Central memory CD8-positive, alpha-beta T cell (primary cell): ENCODE results near the gene PYGO2.
A peak's percentile ranks its signal among the peaks of the same experiment; 100 is the strongest.
"Not testable (repeated sequence)": the region's sequence is repeated elsewhere in the genome, so short reads cannot be mapped to it uniquely, and the experiment has no call there.

Source experiments
- ATAC-seq: fragments of 150-1000 bp; cut with Tn5 transposase; replicated peaks from 2 replicates; pipeline ENCODE4 v1.10.0; 2022; ENCODE audit warnings: mild to moderate bottlenecking, moderate FRiP score, moderate number of reproducible peaks; ENCODE audit not compliant: poor library complexity, severe bottlenecking; ENCODE audit errors: extremely low read depth
- DNase-seq, 2 donors: peaks; one replicate each; pipeline ENCODE4 v3.0.0; 2021; ENCODE audit warnings: low spot score in 2 of 2
- H3K27ac Mint-ChIP-seq: one replicate; pipeline ENCODE4 v1.8.0; 2022; ENCODE audit warnings: low read depth, mild to moderate bottlenecking, moderate library complexity, mixed read lengths
- H3K27me3 Mint-ChIP-seq: one replicate; pipeline ENCODE4 v1.8.0; 2022; ENCODE audit warnings: mixed read lengths
- H3K36me3 Mint-ChIP-seq: one replicate; pipeline ENCODE4 v1.8.0; 2022; ENCODE audit warnings: mild to moderate bottlenecking, moderate library complexity, mixed read lengths; ENCODE audit not compliant: insufficient read depth
- H3K4me1 Mint-ChIP-seq: one replicate; pipeline ENCODE4 v1.8.0; 2022; ENCODE audit warnings: mixed read lengths
- H3K4me3 Mint-ChIP-seq: one replicate; pipeline ENCODE4 v1.8.0; 2022; ENCODE audit warnings: mild to moderate bottlenecking, moderate library complexity, mixed read lengths
- H3K9me3 Mint-ChIP-seq: one replicate; pipeline ENCODE4 v1.8.0; 2022; ENCODE audit warnings: mixed read lengths

PYGO2 gene

GRCh38 chr1:154983776-154984466, 22.3 kb upstream of the PYGO2 start:
- peaks cover 22% of the 10 kb centered on the region for H3K36me3 Mint-ChIP-seq
- H3K4me3 Mint-ChIP-seq, result no peak overlapping the region
- no peak overlapping the region for H3K27ac Mint-ChIP-seq
- DNase-seq (no peak), ATAC-seq (no peak)
- no peaks in the 10 kb centered on the region for H3K27me3 Mint-ChIP-seq
- H3K9me3 Mint-ChIP-seq, result no peaks in the 10 kb centered on the region
- H3K4me1 Mint-ChIP-seq, result peaks cover 2% of the 10 kb centered on the region

- H3K9me3 Mint-ChIP-seq, result no peaks in the 10 kb centered on the region
- no peak within 1 kb of the TSS for H3K4me3 Mint-ChIP-seq
- no peaks in the 10 kb centered on the region for H3K4me1 Mint-ChIP-seq
- ATAC-seq (peak; percentile 100), DNase-seq (peak; percentile 80 to 94)
- H3K27ac Mint-ChIP-seq, result no peak within 1 kb of the TSS
- H3K36me3 Mint-ChIP-seq, result peaks cover 16% of the 10 kb centered on the region
- H3K27me3 Mint-ChIP-seq, result no peaks in the 10 kb centered on the region
Observed at GRCh38 chr1:154982897-154983648, 21.5 kb upstream of the PYGO2 start, which contains the start of gene FLAD1. TSS of gene FLAD1 (plus strand) at chr1:154983344. CDS start at chr1:154983695, 351 bp downstream.

DNA sequence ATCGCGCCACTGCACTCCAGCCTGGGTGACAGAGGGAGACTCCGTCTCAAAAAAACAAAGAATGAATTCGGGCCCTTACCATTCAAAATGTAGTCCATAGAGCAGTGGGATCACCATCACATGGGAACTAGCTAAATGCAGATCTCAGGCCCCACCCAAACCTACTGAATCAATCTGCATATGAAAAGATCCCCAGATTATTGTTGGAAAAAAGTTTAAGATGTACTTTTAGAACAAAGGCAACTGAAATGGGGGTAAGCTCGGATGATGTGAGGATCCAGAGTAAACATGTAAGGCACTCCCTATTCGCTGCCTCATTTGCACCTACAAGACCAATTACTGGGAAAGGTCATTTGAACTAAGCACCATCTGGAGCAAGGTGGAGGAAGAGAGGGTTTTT, 20.8 kb upstream of the PYGO2 start:
- peaks cover 10% of the 10 kb centered on the region for H3K36me3 Mint-ChIP-seq
- no peaks in the 10 kb centered on the region for H3K4me1 Mint-ChIP-seq
- no peak overlapping the region for H3K27ac Mint-ChIP-seq

DNA sequence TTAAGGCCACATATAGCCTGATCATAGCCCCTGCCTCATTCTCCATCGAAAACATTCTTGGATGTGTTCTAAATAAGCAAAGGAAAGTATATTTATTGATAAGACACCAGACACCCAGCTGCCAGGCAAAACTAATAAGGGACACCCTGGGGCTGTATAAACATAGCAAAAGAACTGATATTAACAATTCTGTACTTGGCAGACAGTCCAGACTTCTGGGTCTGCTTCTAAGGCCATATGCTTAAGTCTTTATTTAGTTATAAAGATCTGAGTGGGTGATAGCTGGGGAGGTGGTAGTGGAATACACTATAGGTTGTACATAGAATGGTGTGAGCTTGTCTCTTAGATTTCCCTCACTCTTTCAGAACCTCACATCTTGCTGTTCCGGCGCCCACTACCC, 16.8 kb upstream of the PYGO2 start:
- Mint-ChIP-seq H3K36me3 (no peaks in the 10 kb centered on the region), H3K4me3 (no peak overlapping the region), H3K4me1 (no peaks in the 10 kb centered on the region), H3K27ac (no peak overlapping the region), H3K27me3 (no peaks in the 10 kb centered on the region), H3K9me3 (no peaks in the 10 kb centered on the region)
- DNase-seq, result no peak
- ATAC-seq, result no peak

More for the DNA sequence above, 20.8 kb upstream of the PYGO2 start:
- no peak for ATAC-seq
- no peak overlapping the region for H3K4me3 Mint-ChIP-seq
- H3K27me3 Mint-ChIP-seq, result no peaks in the 10 kb centered on the region
- no peak for DNase-seq
- H3K9me3 Mint-ChIP-seq, result no peaks in the 10 kb centered on the region

- H3K36me3 Mint-ChIP-seq, ATAC-seq, DNase-seq, H3K27ac Mint-ChIP-seq, H3K4me1 Mint-ChIP-seq, H3K27me3 Mint-ChIP-seq, H3K4me3 Mint-ChIP-seq, H3K9me3 Mint-ChIP-seq: not testable (repeated sequence)
Observed at GRCh38 chr1:154977762-154978161, 16.2 kb upstream of the PYGO2 start.

DNA sequence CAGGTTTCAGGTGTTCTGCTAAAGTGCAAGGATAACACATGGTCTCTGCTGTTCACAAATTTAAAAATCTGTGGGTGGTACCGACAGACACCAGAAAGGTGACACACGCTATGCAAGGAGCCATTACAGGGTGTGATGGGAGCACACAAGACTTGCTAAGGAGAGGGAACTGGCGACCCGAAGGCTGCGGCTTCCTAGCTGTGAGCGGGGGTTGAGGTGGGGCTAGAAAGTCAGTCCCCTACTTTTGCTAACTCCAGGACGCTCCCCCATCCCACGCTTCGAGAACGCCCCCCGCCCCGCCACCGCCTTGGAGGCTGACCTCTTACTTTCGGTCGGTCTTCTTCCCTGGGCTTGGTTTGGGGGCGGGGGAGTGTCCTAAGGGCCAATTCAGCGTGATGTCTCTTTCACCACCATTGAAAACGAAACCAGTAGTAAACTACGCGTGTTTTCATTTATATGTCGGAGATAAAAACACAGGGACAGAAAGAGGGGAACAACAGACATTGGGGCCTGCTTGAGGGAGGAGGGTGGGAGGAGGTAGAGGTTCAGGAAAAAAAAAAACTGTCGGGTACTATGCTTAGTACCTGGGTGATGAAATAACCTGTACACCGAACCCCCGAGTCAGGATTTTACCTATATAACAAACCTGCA, 14.0 kb upstream of the PYGO2 start:
- Mint-ChIP-seq H3K9me3 (no peaks in the 10 kb centered on the region), H3K27me3 (no peaks in the 10 kb centered on the region), H3K36me3 (peaks cover 2% of the 10 kb centered on the region), H3K4me3 (no peak overlapping the region), H3K4me1 (peaks cover 24% of the 10 kb centered on the region), H3K27ac (no peak overlapping the region)
- no peak for DNase-seq
- ATAC-seq, result no peak

GRCh38 chr1:154974808-154975408, 13.3 kb upstream of the PYGO2 start:
- Mint-ChIP-seq H3K4me3 (no peak overlapping the region), H3K9me3 (no peaks in the 10 kb centered on the region), H3K27ac (no peak overlapping the region), H3K36me3 (peaks cover 2% of the 10 kb centered on the region), H3K4me1 (peaks cover 24% of the 10 kb centered on the region), H3K27me3 (no peaks in the 10 kb centered on the region)
- ATAC-seq, result peak; percentile 49
- peak in 1 of 2 donors; percentile 92 for DNase-seq

DNA sequence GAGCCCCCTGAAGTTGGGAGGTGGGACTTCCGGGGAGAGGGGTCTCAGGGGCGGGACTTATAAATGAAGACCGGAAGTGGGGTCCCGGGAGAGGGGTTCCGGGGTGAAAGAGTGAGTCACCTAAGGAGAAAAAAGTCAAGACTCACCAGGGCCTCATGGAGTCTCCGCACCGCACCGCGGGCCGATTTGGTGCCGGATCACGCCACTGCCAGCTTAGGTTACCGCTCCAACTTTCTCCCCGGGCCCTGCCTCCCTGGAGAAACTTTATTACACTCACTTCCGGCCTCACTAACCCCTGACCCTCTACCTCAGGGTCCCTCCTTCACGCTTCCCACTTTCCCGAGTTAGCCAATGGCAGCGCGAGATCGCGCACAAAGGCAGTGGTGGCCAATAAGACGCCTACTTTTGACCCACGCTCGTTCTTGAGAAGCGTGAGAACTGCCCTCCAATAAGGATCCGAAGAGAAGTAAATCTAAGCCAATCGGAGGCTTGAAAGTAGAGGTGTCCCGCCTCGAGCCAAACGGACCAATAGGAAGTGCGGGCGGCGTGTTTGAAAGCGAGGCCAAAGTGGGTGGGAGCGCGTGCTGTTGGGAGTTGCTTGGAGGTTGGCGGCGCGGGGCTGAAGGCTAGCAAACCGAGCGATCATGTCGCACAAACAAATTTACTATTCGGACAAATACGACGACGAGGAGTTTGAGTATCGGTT, 12.7 kb upstream of the PYGO2 start, which contains the start of gene CKS1B:
Gene CKS1B (plus strand): TSS at position 580 of the 706 bp plus-strand sequence. CDS start 65 bp downstream, at position 645.
- H3K27me3 Mint-ChIP-seq, result no peaks in the 10 kb centered on the region
- no peak within 1 kb of the TSS for H3K27ac Mint-ChIP-seq
- ATAC-seq (peak; percentile 88), DNase-seq (peak; percentile 97 to 99)
- H3K4me3 Mint-ChIP-seq, result no peak within 1 kb of the TSS
- H3K9me3 Mint-ChIP-seq, result no peaks in the 10 kb centered on the region
- H3K36me3 Mint-ChIP-seq, result peaks cover 2% of the 10 kb centered on the region
- peaks cover 29% of the 10 kb centered on the region for H3K4me1 Mint-ChIP-seq

GRCh38 chr1:154973344-154974101, 11.9 kb upstream of the PYGO2 start:
- H3K9me3 Mint-ChIP-seq, result no peaks in the 10 kb centered on the region

DNA sequence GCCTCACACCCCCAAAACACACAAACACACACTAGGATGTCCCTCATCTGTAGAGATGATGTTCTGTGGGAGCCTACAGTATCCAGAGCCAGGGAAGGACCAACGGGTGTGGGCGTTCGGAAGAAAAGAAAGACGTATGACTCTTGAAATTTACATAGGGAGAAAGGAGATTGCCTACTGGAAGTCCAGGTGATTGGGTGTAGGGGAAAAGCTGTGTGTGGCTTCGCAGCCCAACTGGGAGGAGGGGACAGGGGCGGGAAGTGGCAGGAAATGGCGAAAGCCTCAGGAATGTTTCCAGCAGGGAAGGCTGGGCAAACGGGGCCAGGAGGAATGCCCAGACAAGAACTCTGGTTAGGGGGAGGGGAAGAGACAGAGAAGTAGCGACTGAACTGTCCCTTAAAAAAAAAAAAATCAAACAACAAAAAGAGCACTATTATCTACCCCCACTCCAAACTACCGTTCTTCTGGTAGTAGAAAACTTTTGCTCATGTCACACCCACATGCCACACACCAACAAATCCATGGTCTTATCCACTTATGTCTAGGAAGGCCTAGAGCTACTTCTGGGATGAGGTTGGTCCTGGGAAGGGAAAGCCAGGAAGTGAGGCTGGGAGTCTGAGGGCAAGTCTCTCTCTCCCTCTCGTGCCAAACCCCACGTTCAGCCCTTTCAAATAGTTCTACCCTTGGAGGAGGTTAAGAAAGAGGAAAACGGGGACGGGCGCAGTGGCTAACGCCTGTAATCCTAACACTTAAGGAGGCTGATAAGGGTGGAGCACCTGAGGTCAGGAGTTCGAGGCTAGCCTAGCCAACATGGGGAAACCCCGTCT, 11.1 kb upstream of the PYGO2 start:
- ATAC-seq, result no peak
- no peak for DNase-seq
- no peak overlapping the region for H3K4me3 Mint-ChIP-seq
- peaks cover 12% of the 10 kb centered on the region for H3K36me3 Mint-ChIP-seq
- H3K27ac Mint-ChIP-seq, result no peak overlapping the region
- H3K4me1 Mint-ChIP-seq, result peaks cover 42% of the 10 kb centered on the region
- no peaks in the 10 kb centered on the region for H3K27me3 Mint-ChIP-seq
- H3K9me3 Mint-ChIP-seq, result no peaks in the 10 kb centered on the region

More at GRCh38 chr1:154973344-154974101, 11.9 kb upstream of the PYGO2 start:
- Mint-ChIP-seq H3K4me3 (no peak overlapping the region), H3K27ac (no peak overlapping the region), H3K27me3 (no peaks in the 10 kb centered on the region), H3K36me3 (peaks cover 7% of the 10 kb centered on the region), H3K4me1 (peaks cover 36% of the 10 kb centered on the region)
- ATAC-seq (peak; percentile 15), DNase-seq (peak; percentile 83 to 85)

- Mint-ChIP-seq H3K9me3 (no peaks in the 10 kb centered on the region), H3K4me1 (peaks cover 42% of the 10 kb centered on the region), H3K4me3 (no peak overlapping the region), H3K36me3 (peaks cover 14% of the 10 kb centered on the region), H3K27me3 (no peaks in the 10 kb centered on the region), H3K27ac (no peak overlapping the region)
- DNase-seq, result no peak
- no peak for ATAC-seq
Observed at GRCh38 chr1:154972213-154972516, 10.6 kb upstream of the PYGO2 start.
